Measurements from ENCODE around the gene NPAS3. TPM values are rescaled to one million over a fixed set of nuclear protein-coding genes. Genes with fewer than 3 reads are reported as not detected.

The NPAS3 gene
- total and polyA plus RNA-seq, 2 of the 13 experiments (the other 11 are each of a cell fraction or from before 2014, with no cell fraction given): not detected

GRCh38 chr14:33850826-33851225 is 912.1 kb downstream of the NPAS3 start (continued):
- TF ChIP-seq ZNF564 (CRISPR knock-in tag; IDR thresholded peaks at IDR 0.05): no peak
- TF ChIP-seq GLI4 (CRISPR knock-in tag; IDR thresholded peaks at IDR 0.05; ENCODE audit: borderline replicate concordance): no peak
- TF ChIP-seq MZF1 (CRISPR knock-in tag; IDR thresholded peaks at IDR 0.05; ENCODE audit: borderline replicate concordance): no peak
- TF ChIP-seq ZNF687 (CRISPR knock-in tag; IDR thresholded peaks at IDR 0.05): peak; percentile 42
- no peak for TF ChIP-seq SALL1 (CRISPR knock-in tag; IDR thresholded peaks at IDR 0.05)
- TF ChIP-seq THAP9 (CRISPR knock-in tag; IDR thresholded peaks at IDR 0.05; ENCODE audit: borderline replicate concordance): 0 out of 2 replicates have a peak, but pooled peaks have one; percentile 29
- TF ChIP-seq ZNF891 (CRISPR knock-in tag; IDR thresholded peaks at IDR 0.05): no peak

Measured in HepG2 (cell line).